HEK293T (cell line): ENCODE data around the gene CACTIN.
"Not testable (repeated sequence)": the region's sequence is repeated elsewhere in the genome, so short reads cannot be mapped to it uniquely, and the experiment has no call there.

Experiments used
- CTCF ChIA-PET: fragments of 350-600 bp; formaldehyde crosslinking; extraction: SDS; loops from one replicate; lab custom pipeline; 2021; ENCODE audit warnings: antibody characterized with exemption, inconsistent platforms; lab: Yijun Ruan, JAX
- POLR2A ChIA-PET: fragments of 350-600 bp; formaldehyde crosslinking; extraction: SDS; loops from one replicate; lab custom pipeline; 2020; ENCODE audit warnings: antibody characterized with exemption, inconsistent platforms; lab: Yijun Ruan, JAX
- DNase-seq: peaks from one replicate; pipeline ENCODE4 v3.0.0; 2012; ENCODE audit warnings: mixed read lengths; ENCODE audit errors: extremely low spot score
- ARNT ChIP-seq: fragments of 450-650 bp; IDR thresholded peaks from 2 replicates; pipeline ENCODE4 v1.6.1; 2017; ENCODE audit warnings: mild to moderate bottlenecking
- BHLHE40 ChIP-seq: fragments of 450-650 bp; IDR thresholded peaks from 2 replicates; pipeline ENCODE4 v1.6.1; 2016; ENCODE audit warnings: mild to moderate bottlenecking, moderate library complexity, borderline replicate concordance
- CTBP1 ChIP-seq: fragments of 450-650 bp; IDR thresholded peaks from 2 replicates; pipeline ENCODE4 v1.6.1; 2016; ENCODE audit warnings: borderline replicate concordance
- ELF4 ChIP-seq: fragments of 450-650 bp; IDR thresholded peaks from 2 replicates; pipeline ENCODE4 v1.6.1; 2017; ENCODE audit warnings: antibody characterized with exemption
- FOXA1 ChIP-seq: fragments of 450-650 bp; IDR thresholded peaks from 2 replicates; pipeline ENCODE4 v1.6.1; 2016; ENCODE audit warnings: mild to moderate bottlenecking
- FOXK2 ChIP-seq: fragments of 450-650 bp; IDR thresholded peaks from 2 replicates; pipeline ENCODE4 v1.6.1; 2016; ENCODE audit warnings: mild to moderate bottlenecking
- FOXM1 ChIP-seq: fragments of 450-650 bp; IDR thresholded peaks from 2 replicates; pipeline ENCODE4 v1.6.1; 2017; ENCODE audit warnings: mild to moderate bottlenecking, borderline replicate concordance
- HDGF ChIP-seq: fragments of 450-650 bp; IDR thresholded peaks from 2 replicates; pipeline ENCODE4 v1.6.1; 2017; ENCODE audit warnings: antibody characterized with exemption, borderline replicate concordance
- L3MBTL2 ChIP-seq: fragments of 450-650 bp; conservative IDR thresholded peaks from 2 replicates; pipeline ENCODE4 v1.6.1; 2016; ENCODE audit warnings: mild to moderate bottlenecking
- LEF1 ChIP-seq: fragments of 450-650 bp; IDR thresholded peaks from 2 replicates; pipeline ENCODE4 v1.6.1; 2017; ENCODE audit warnings: mild to moderate bottlenecking, borderline replicate concordance
- NFRKB ChIP-seq: fragments of 450-650 bp; IDR thresholded peaks from 2 replicates; pipeline ENCODE4 v1.6.1; 2016; ENCODE audit warnings: mild to moderate bottlenecking, moderate library complexity
- SP1 ChIP-seq: fragments of 450-650 bp; IDR thresholded peaks from 2 replicates; pipeline ENCODE4 v1.6.1; 2017
- SUZ12 ChIP-seq: fragments of 450-650 bp; IDR thresholded peaks from 2 replicates; pipeline ENCODE4 v1.6.1; 2016; ENCODE audit warnings: mild to moderate bottlenecking
- TARDBP ChIP-seq: fragments of 450-650 bp; IDR thresholded peaks from 2 replicates; pipeline ENCODE4 v1.6.1; 2016
- ZNF384 ChIP-seq: fragments of 450-650 bp; IDR thresholded peaks from 2 replicates; pipeline ENCODE4 v1.6.1; 2016
- TF ChIP-seq, protein P1 (sequence below): fragments of 450-650 bp; IDR thresholded peaks from 2 replicates; pipeline ENCODE4 v1.6.1; 2016

The CACTIN gene

GRCh38 chr19:3648037-3648905 is 21.7 kb upstream of the CACTIN start:
- DNase-seq: no peak
- no peak for TF ChIP-seq FOXM1
- CTCF ChIA-PET: no interaction called here
- POLR2A ChIA-PET: no interaction called here

DNA sequence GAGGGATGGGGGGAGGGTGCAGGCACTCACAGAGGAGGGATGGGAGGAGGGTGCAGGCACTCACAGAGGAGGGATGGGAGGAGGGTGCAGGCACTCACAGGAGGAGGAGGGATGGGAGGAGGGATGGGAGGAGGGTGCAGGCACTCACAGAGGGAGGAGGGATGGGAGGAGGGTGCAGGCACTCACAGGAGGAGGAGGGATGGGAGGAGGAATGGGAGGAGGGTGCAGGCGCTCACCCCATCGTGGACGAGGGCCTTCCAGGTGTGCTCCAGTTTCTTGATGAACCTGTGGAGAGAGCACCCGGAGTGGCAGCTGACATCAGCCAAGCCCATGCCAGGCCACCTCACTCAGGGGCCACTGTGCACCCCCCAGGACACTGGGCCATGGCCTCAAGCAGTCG is 20.5 kb upstream of the CACTIN start:
- POLR2A ChIA-PET, CTCF ChIA-PET, DNase-seq: not testable (repeated sequence)

GRCh38 chr19:3646336-3647092 is 19.9 kb upstream of the CACTIN start:
- ChIA-PET POLR2A (no interaction called here), CTCF (no interaction called here)
- DNase-seq: no peak
- TF ChIP-seq FOXA1 (no peak), SUZ12 (no peak), BHLHE40 (no peak), ARNT (no peak), SP1 (no peak), TARDBP (no peak), ZNF384 (no peak), ELF4 (no peak)

- TF ChIP-seq TARDBP (no peak), ARNT (no peak), CTBP1 (no peak), BHLHE40 (no peak), L3MBTL2 (no peak), HDGF (no peak), ZNF384 (no peak), FOXA1 (no peak)
- POLR2A ChIA-PET: no interaction called here
Observed at GRCh38 chr19:3645726-3646125, 19.1 kb upstream of the CACTIN start.

DNA sequence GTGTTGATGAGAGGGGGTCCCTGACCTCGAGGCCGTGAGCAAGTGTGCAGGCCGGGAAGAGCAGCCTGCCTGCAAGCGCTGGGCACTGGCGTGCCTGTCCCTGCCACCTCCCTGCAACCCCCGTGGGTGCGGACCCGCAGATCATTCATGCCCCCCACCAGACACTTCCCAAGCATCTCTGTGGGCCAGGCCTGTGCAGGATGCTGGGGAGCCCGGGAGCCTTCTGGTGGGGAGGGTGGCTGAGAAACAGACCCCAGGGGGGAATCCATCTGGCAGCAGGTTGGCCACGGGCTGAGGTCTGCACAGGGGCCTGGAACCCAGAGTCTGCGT is 18.4 kb upstream of the CACTIN start:
- ChIA-PET POLR2A (no interaction called here), CTCF (no interaction called here)
- no peak for DNase-seq
- TF ChIP-seq ZNF384 (no peak), CTBP1 (no peak), LEF1 (no peak), FOXA1 (no peak), SUZ12 (no peak), FOXK2 (no peak), TARDBP (no peak), BHLHE40 (no peak), HDGF (no peak), SP1 (no peak), NFRKB (no peak)
- TF ChIP-seq, protein P1, sequence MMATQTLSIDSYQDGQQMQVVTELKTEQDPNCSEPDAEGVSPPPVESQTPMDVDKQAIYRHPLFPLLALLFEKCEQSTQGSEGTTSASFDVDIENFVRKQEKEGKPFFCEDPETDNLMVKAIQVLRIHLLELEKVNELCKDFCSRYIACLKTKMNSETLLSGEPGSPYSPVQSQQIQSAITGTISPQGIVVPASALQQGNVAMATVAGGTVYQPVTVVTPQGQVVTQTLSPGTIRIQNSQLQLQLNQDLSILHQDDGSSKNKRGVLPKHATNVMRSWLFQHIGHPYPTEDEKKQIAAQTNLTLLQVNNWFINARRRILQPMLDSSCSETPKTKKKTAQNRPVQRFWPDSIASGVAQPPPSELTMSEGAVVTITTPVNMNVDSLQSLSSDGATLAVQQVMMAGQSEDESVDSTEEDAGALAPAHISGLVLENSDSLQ: no peak

More at GRCh38 chr19:3645726-3646125, 19.1 kb upstream of the CACTIN start:
- DNase-seq: no peak
- CTCF ChIA-PET: no interaction called here

DNA sequence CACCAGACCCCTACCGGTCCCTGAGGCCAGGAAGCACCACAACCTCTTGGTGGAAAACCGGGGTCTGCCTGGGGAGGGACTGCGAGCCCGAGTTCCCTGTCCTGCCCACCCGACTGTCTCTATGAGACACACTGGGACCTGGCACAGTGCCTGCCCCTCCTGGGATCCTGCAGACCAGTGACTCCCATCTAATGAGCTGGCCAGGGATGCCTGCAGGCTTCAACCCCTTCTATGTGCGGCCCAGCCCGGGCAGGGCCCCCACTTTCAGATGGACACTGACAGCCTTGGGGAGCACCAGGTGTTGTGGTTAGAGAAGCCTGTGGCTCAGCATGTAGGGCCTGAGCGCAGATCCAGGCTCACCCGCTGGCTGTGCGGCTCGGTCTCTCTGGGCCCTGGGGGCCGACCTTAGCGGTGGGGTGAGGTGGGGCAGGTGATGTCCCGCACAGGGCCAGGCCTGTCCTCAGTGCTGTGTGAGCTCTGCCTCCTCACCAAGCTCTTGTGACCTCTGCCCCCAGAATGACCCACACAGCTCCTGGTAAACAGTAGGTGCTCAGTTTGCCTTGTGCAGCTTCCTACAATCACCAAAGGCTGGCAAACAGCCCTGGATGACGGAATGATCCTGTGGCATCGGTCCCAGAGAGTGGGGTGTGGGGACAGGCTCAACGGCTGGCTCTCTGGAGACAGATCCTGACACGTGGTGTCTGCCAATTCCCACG is 17.9 kb upstream of the CACTIN start:
- POLR2A ChIA-PET: no interaction called here
- CTCF ChIA-PET: no interaction called here
- DNase-seq: no peak
- no peak for TF ChIP-seq ARNT
- TF ChIP-seq LEF1: no peak
- TF ChIP-seq SUZ12: no peak
- TF ChIP-seq ZNF384: no peak
- no peak for TF ChIP-seq BHLHE40
- TF ChIP-seq NFRKB: no peak
- no peak for TF ChIP-seq TARDBP
- TF ChIP-seq L3MBTL2: no peak
- no peak for TF ChIP-seq ELF4

GRCh38 chr19:3643674-3644313 is 17.2 kb upstream of the CACTIN start:
- ChIA-PET POLR2A (no interaction called here), CTCF (no interaction called here)
- DNase-seq: no peak
- TF ChIP-seq FOXA1 (no peak), NFRKB (no peak), CTBP1 (no peak), L3MBTL2 (no peak), ELF4 (no peak), LEF1 (no peak), HDGF (no peak), SP1 (no peak), ZNF384 (no peak), FOXK2 (no peak)
